Measurements from ENCODE around the gene CGNL1.

GRCh38 chr15:57519806-57520205, 143.5 kb downstream of the CGNL1 start:
- TF ChIP-seq CTCF (IDR thresholded peaks at IDR 0.05) (no peak), POLR2A (IDR thresholded peaks at IDR 0.05) (no peak)
